Brain microvascular endothelial cell (primary cell): ENCODE data around the gene TSPAN5.
A peak's percentile ranks its signal among the peaks of the same experiment; 100 is the strongest.

Experiments
- DNase-seq: peaks from one replicate; pipeline ENCODE4 v3.0.0-alpha.2; 2020
- H3K27ac ChIP-seq: fragments of 250-450 bp; sonication (Bioruptor Pico); 2 replicates; pipeline ENCODE4 v1.5.1; 2020; ENCODE audit warnings: mild to moderate bottlenecking, moderate library complexity
- H3K27me3 ChIP-seq: fragments of 250-450 bp; sonication (Bioruptor Pico); replicated peaks from 2 replicates; pipeline ENCODE4 v1.5.1; 2020; ENCODE audit warnings: mild to moderate bottlenecking
- H3K36me3 ChIP-seq: fragments of 250-450 bp; sonication (Bioruptor Pico); replicated peaks from 2 replicates; pipeline ENCODE4 v1.5.1; 2020; ENCODE audit warnings: mild to moderate bottlenecking
- H3K4me3 ChIP-seq: 2 replicates; pipeline ENCODE4 v1.5.1; 2011; ENCODE audit warnings: low read depth, mild to moderate bottlenecking, control low read depth, low read length, moderate library complexity
- in situ Hi-C: cut with HindIII; loops from 2 replicates; pipeline ENCODE4 v1.10.0; 2017; ENCODE audit warnings: low sequenced_read_pairs, low pct_ligation_motif_present
- TF ChIP-seq, protein P1 (sequence below): IDR thresholded peaks from 2 replicates; pipeline ENCODE4 v1.5.1; 2011; ENCODE audit warnings: low read depth, mild to moderate bottlenecking, moderate library complexity, low read length, control low read depth, inconsistent platforms; ENCODE audit errors: missing control alignments

The TSPAN5 gene

DNA sequence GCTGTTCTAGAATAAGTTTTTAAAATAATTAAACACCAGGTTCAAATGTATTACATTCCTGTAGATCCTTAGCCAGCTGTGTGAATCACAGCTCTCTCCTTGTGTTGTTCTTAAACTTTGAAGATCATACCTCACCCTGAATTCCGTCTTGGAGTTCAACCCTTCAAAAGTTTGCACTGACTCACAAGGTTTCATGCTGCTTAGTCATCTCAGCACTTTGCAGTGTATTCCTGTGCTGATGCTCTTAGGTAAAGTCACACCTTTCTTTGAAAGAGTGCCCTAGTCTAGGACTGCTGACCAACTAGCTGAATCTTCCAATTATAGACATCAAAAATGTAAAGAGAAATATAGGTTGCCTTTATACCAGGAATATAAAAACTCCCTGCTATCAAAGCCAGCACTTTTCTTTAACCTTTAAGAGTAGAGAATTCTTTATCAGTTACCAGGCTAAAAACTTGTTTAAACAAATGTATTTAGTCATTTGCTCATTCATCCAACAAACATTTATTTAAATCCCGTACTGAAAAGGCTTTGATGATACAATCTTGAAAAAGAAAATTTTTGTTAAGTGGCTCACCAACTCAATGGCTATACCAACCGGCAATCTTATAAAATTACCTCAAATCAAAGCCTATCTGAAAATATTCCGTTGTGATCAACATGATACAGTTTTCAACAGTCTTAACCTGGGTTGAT is 227.6 kb downstream of the TSPAN5 start:
- TF ChIP-seq, protein P1, sequence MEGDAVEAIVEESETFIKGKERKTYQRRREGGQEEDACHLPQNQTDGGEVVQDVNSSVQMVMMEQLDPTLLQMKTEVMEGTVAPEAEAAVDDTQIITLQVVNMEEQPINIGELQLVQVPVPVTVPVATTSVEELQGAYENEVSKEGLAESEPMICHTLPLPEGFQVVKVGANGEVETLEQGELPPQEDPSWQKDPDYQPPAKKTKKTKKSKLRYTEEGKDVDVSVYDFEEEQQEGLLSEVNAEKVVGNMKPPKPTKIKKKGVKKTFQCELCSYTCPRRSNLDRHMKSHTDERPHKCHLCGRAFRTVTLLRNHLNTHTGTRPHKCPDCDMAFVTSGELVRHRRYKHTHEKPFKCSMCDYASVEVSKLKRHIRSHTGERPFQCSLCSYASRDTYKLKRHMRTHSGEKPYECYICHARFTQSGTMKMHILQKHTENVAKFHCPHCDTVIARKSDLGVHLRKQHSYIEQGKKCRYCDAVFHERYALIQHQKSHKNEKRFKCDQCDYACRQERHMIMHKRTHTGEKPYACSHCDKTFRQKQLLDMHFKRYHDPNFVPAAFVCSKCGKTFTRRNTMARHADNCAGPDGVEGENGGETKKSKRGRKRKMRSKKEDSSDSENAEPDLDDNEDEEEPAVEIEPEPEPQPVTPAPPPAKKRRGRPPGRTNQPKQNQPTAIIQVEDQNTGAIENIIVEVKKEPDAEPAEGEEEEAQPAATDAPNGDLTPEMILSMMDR, result no peak
- peak overlapping the region; percentile 19 for H3K27ac ChIP-seq
- no peaks in the 10 kb centered on the region for H3K27me3 ChIP-seq
- peak; percentile 88 for DNase-seq
- peaks cover 8% of the 10 kb centered on the region for H3K36me3 ChIP-seq
- in situ Hi-C loops, result no loop called here
- no peak overlapping the region for H3K4me3 ChIP-seq

DNA sequence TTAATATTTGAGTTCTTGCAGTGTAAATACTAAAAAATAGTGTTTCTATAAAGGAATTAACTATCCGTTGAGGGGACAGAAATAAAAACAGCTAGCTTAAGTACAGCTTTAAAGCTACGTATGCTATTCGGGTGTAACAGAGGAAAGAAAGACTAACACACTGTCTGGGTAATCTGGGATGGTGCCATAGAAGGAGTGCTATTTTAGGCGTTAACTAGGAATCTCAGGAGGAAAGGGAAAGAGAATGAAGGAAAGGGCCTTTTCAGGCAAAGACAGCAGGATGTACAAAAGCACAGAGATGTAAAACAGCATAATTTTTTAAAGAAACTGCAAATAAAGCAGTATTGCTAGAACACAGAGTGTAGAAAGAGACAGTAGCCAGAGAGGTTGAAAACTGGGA is 235.4 kb downstream of the TSPAN5 start:
- H3K27me3 ChIP-seq, result no peaks in the 10 kb centered on the region
- TF ChIP-seq, protein P1, result no peak
- no peak overlapping the region for H3K27ac ChIP-seq
- in situ Hi-C loops, result no loop called here
- H3K4me3 ChIP-seq, result no peak overlapping the region
- peaks cover 4% of the 10 kb centered on the region for H3K36me3 ChIP-seq
- no peak for DNase-seq

DNA sequence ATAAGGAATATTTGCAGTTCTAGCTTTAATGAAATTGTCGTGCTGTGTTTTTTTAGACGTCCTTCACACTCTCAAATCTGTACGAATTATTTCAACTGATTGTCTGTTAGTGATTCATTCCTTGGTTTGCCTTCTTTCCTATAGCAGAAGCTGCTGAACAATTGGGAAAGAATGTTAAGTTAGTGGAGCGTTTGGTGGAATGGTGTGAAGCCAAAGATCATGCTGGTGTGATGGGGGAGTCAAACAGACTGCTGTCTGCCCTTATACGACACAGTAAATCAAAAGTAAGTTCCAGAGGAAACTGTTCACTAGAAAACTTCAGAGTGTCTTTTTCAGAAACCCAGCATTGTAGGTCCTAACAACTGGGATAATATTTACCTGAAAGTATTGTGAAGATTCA is 237.3 kb downstream of the TSPAN5 start:
- H3K27me3 ChIP-seq, result no peaks in the 10 kb centered on the region
- DNase-seq, result peak; percentile 70
- peaks cover 4% of the 10 kb centered on the region for H3K36me3 ChIP-seq
- TF ChIP-seq, protein P1, result no peak
- H3K4me3 ChIP-seq, result no peak overlapping the region
- H3K27ac ChIP-seq, result peak overlapping the region; percentile 7
- in situ Hi-C loops, result no loop called here
